Upper lobe of left lung (tissue), 6 donors: ENCODE results near the gene NPTXR. TPM values are rescaled to one million over a fixed set of nuclear protein-coding genes. Genes with fewer than 3 reads are reported as not detected.

Source experiments
- ATAC-seq, 2 donors: fragments of 200-7000 bp; cut with Tn5 transposase; one replicate each; pipeline ENCODE4 v1.9.1; 2022; ENCODE audit warnings: mild to moderate bottlenecking in 2 of 2, moderate library complexity in 2 of 2; ENCODE audit not compliant: low FRiP score in 2 of 2
- DNase-seq, 2 donors: peaks; one replicate each; pipeline ENCODE4 v3.0.0-alpha.2; 2019 to 2020
- H3K27ac ChIP-seq, 4 donors: fragments of 200-600 bp; sonication (generic); one replicate each; pipeline ENCODE4 v1.5.1; 2016 to 2019
- H3K27me3 ChIP-seq, 4 donors: fragments of 200-600 bp; sonication (generic); one replicate each; pipeline ENCODE4 v1.5.1; 2017 to 2019
- H3K36me3 ChIP-seq, 4 donors: fragments of 200-600 bp; sonication (generic); one replicate each; pipeline ENCODE4 v1.5.1; 2016 to 2019
- H3K4me1 ChIP-seq, 4 donors: fragments of 200-600 bp; sonication (generic); one replicate each; pipeline ENCODE4 v1.5.1; 2018 to 2019
- H3K4me3 ChIP-seq, 4 donors: fragments of 200-600 bp; sonication (generic); one replicate each; pipeline ENCODE4 v1.5.1; 2017 to 2019; ENCODE audit warnings: mild to moderate bottlenecking in 2 of 4, moderate library complexity in 1 of 4
- H3K9me3 ChIP-seq, 4 donors: fragments of 200-600 bp; sonication (generic); one replicate each; pipeline ENCODE4 v1.5.1; 2018 to 2019
- EP300 ChIP-seq, 4 donors: sonication (generic); formaldehyde crosslinking; IDR thresholded peaks; one replicate each; pipeline ENCODE4 v1.5.1; 2017; ENCODE audit warnings: antibody characterized with exemption in 4 of 4, control low read depth in 2 of 4
- POLR2A ChIP-seq, 4 donors: fragments of 450-650 bp; IDR thresholded peaks; one replicate each; pipeline ENCODE4 v1.5.1; 2016 to 2017; ENCODE audit warnings: antibody characterized with exemption in 4 of 4, mild to moderate bottlenecking in 2 of 4
- POLR2AphosphoS5 ChIP-seq, 2 donors: sonication (generic); formaldehyde crosslinking; IDR thresholded peaks; one replicate each; pipeline ENCODE4 v1.5.1; 2017; ENCODE audit warnings: antibody characterized with exemption in 2 of 2
- WGBS, 2 donors: methylation state at CpG; one replicate each; pipeline ENCODE4 v1.1.5; 2017 to 2018; 5-methylcytosine and 5-hydroxymethylcytosine counted together
- total RNA-seq, 6 donors: library from RNA; depleted of rRNA in 4 of 6; stranded (reverse); fragments of >200 nt in 4 of 6; gene quantifications; one replicate each; pipeline versions ENCODE4 v1.1.0 to v1.2.1, GENCODE V29; 2016 to 2021
- TF ChIP-seq, protein P1 (sequence below), 6 experiments: fragments of 450-650 bp in 4 of 6; fragments of 200-600 bp in 2 of 6; sonication (generic) in 2 of 6; IDR thresholded peaks; one replicate each; pipeline ENCODE4 v1.5.1; 2016 to 2019; ENCODE audit warnings: antibody characterized with exemption in 6 of 6
- donor health status: DM: no; HTN: no; CAD: no; lungs with moderate emphysema.
- donor health status: DM: no; HTN: yes; CAD: no; lungs with severe emphysema.

The NPTXR gene
- total RNA-seq, 6 donors from 2014 or later: 1.4 to 6.6 (median 3.0) TPM; not detected in 1

GRCh38 chr22:38782402-38783094 is 61.3 kb downstream of the NPTXR start:
- H3K4me3 ChIP-seq: no peak overlapping the region
- H3K4me1 ChIP-seq: peaks cover 0 to 4% (median 0%) of the 10 kb centered on the region in 4 donors
- WGBS, 2 donors: 67 to 71% methylated on average over 11 to 13 of the region's 13 CpGs
- H3K27ac ChIP-seq: no peak overlapping the region
- no peaks in the 10 kb centered on the region for H3K27me3 ChIP-seq
- ATAC-seq (peak in 1 of 2 donors; percentile 42), DNase-seq (no peak)
- H3K9me3 ChIP-seq: no peaks in the 10 kb centered on the region
- H3K36me3 ChIP-seq: peaks cover 0 to 36% (median 24%) of the 10 kb centered on the region in 4 donors
- TF ChIP-seq, protein P1, sequence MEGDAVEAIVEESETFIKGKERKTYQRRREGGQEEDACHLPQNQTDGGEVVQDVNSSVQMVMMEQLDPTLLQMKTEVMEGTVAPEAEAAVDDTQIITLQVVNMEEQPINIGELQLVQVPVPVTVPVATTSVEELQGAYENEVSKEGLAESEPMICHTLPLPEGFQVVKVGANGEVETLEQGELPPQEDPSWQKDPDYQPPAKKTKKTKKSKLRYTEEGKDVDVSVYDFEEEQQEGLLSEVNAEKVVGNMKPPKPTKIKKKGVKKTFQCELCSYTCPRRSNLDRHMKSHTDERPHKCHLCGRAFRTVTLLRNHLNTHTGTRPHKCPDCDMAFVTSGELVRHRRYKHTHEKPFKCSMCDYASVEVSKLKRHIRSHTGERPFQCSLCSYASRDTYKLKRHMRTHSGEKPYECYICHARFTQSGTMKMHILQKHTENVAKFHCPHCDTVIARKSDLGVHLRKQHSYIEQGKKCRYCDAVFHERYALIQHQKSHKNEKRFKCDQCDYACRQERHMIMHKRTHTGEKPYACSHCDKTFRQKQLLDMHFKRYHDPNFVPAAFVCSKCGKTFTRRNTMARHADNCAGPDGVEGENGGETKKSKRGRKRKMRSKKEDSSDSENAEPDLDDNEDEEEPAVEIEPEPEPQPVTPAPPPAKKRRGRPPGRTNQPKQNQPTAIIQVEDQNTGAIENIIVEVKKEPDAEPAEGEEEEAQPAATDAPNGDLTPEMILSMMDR (IDR thresholded peaks at IDR 0.05): no peak
- no peak for TF ChIP-seq EP300 (IDR thresholded peaks at IDR 0.05)
- no peak for TF ChIP-seq POLR2A (IDR thresholded peaks at IDR 0.05)
- TF ChIP-seq POLR2AphosphoS5 (IDR thresholded peaks at IDR 0.05): no peak

DNA sequence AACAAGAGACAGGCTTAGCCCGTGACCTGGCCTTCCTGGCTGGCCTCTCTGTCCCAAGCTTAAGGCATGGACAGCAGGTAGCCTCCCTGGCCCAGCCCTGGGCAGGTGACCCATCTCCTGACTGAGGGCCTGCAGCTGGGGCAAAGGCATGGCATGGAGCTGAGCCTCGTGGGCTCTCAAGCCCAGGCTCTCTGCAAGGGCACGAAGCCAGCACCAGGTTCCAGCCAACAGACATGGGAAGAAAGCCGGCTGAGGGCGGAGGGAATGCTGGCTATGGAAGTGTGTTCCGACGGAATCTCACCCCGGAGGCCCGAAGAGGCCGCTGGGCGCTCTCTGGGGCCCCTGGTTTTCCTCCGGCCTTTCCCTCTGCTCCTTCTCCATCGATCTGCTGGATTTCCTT is 62.8 kb downstream of the NPTXR start:
- peaks cover 0 to 6% (median 0%) of the 10 kb centered on the region in 4 donors for H3K4me1 ChIP-seq
- peaks cover 0 to 38% (median 24%) of the 10 kb centered on the region in 4 donors for H3K36me3 ChIP-seq
- DNase-seq (no peak), ATAC-seq (no peak)
- TF ChIP-seq POLR2AphosphoS5 (IDR thresholded peaks at IDR 0.05) (no peak), POLR2A (IDR thresholded peaks at IDR 0.05) (no peak), EP300 (IDR thresholded peaks at IDR 0.05) (no peak)
- TF ChIP-seq, protein P1 (IDR thresholded peaks at IDR 0.05): no peak
- WGBS, 2 donors: 89 to 96% methylated on average over 11 to 12 of the region's 13 CpGs
- H3K27me3 ChIP-seq: no peaks in the 10 kb centered on the region
- no peak overlapping the region for H3K4me3 ChIP-seq
- no peaks in the 10 kb centered on the region for H3K9me3 ChIP-seq
- no peak overlapping the region for H3K27ac ChIP-seq

DNA sequence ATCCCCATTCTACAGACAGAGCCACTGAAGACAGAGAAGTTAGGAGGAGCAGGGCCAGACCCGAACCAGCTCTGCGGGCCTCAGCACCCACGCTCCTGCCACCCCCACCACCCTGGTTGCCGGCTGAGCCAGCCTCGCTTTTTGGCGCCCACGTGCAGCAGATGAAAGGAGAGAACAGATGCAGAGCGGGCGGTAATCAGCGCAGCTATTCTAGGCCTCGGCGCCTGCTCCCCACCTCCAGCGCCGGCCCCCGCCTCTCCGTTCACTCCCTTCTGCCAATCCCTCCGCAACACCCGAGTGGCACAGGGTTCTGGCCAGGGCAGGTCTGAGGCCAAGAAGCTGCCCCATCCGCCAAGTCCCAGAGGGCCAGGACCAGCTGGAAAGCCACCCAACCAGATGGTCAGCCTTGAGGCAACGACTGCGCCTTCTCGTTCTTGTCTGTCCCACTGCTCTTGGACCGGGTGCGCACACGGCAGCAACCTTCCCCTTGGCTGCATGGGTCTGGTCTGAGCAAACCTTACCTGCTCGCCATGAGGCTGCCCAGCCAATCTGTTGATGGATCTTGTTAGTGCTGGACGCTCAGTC is 66.6 kb downstream of the NPTXR start:
- TF ChIP-seq, protein P1 (IDR thresholded peaks at IDR 0.05): no peak
- TF ChIP-seq EP300 (IDR thresholded peaks at IDR 0.05) (no peak), POLR2A (IDR thresholded peaks at IDR 0.05) (no peak)
- ATAC-seq: no peak

DNA sequence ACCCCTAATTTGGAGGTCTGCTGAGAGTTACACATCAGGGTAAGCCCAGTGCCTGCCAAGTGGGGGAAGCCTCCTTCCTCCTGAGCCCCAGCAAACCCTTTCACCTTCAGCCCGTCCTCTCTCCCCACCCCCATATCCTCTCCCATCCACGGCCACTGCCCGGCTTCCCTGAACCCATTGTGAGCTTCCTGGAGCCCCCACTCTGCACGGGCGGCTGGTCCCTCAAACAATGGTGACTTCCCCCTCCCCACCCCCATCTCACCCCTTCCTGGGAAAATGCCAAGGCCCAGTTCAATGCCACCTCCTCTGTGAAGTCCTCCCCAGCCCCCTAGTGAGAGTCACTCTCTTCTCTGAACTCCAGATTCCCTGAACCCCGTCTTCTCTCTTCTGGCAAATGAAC is 67.7 kb downstream of the NPTXR start:
- Histone ChIP-seq H3K27ac (no peak overlapping the region), H3K4me3 (no peak overlapping the region), H3K9me3 (no peaks in the 10 kb centered on the region), H3K4me1 (peaks cover 0 to 3% (median 0%) of the 10 kb centered on the region in 4 donors), H3K36me3 (peaks cover 0 to 31% (median 22%) of the 10 kb centered on the region in 4 donors), H3K27me3 (no peaks in the 10 kb centered on the region)
- no peak for DNase-seq
- TF ChIP-seq POLR2A (IDR thresholded peaks at IDR 0.05): no peak
- no peak for TF ChIP-seq POLR2AphosphoS5 (IDR thresholded peaks at IDR 0.05)
- TF ChIP-seq, protein P1 (IDR thresholded peaks at IDR 0.05): no peak
- no peak for TF ChIP-seq EP300 (IDR thresholded peaks at IDR 0.05)
- 41 to 60% methylated on average over 6 of the region's 6 CpGs for WGBS, 2 donors
- no peak for ATAC-seq

More for the DNA sequence above, 66.6 kb downstream of the NPTXR start:
- Histone ChIP-seq H3K27me3 (no peaks in the 10 kb centered on the region), H3K4me1 (peaks cover 0 to 3% (median 0%) of the 10 kb centered on the region in 4 donors), H3K27ac (no peak overlapping the region), H3K9me3 (no peaks in the 10 kb centered on the region), H3K4me3 (no peak overlapping the region), H3K36me3 (peaks cover 0 to 38% (median 24%) of the 10 kb centered on the region in 4 donors)
- WGBS, 2 donors: 91 to 94% methylated on average over 22 to 26 of the region's 27 CpGs
- no peak for DNase-seq
